ENCODE measurements around the gene PLVAP. TPM values are rescaled to one million over a fixed set of nuclear protein-coding genes. Genes with fewer than 3 reads are reported as not detected.

The PLVAP gene
- total RNA-seq, 1 experiment from 2014 or later, result not detected

GRCh38 chr19:17339088-17339741, 37.9 kb downstream of the PLVAP start:
- Histone ChIP-seq H4K91ac (ENCODE audit: insufficient read length, low read depth, low read length) (no peak overlapping the region), H4K8ac (replicated peaks; ENCODE audit: insufficient read length, low read depth, low read length) (no peak overlapping the region), H3K79me1 (ENCODE audit: insufficient read depth, low read depth, low read length, poor library complexity, severe bottlenecking) (no peaks in the 10 kb centered on the region), H4K20me1 (ENCODE audit: control insufficient read depth, insufficient read depth, insufficient read length) (no peaks in the 10 kb centered on the region), H3K23me2 (ENCODE audit: insufficient read length, low read depth, low read length, poor library complexity, severe bottlenecking) (peaks cover 19% of the 10 kb centered on the region), H3T11ph (ENCODE audit: low read length) (no peak overlapping the region), H2BK12ac (ENCODE audit: insufficient read length, low read depth, low read length) (no peak overlapping the region), H3K14ac (ENCODE audit: insufficient read depth, low read length) (no peak overlapping the region), H2BK15ac (ENCODE audit: low read depth, low read length) (no peak overlapping the region), H2BK120ac (ENCODE audit: low read depth, low read length, poor library complexity, severe bottlenecking) (no peak overlapping the region), H3K9me3 (ENCODE audit: control insufficient read depth, low read depth, low read length) (no peaks in the 10 kb centered on the region), H3K9ac (ENCODE audit: extremely low read depth, insufficient read length, low read length) (no peak overlapping the region), H3K4me2 (ENCODE audit: insufficient read depth, insufficient read length, low read length) (no peak overlapping the region), H3K4me1 (ENCODE audit: insufficient read depth, low read length) (peaks cover 2% of the 10 kb centered on the region; the same call in 1 of the 2 replicates), H3K56ac (ENCODE audit: insufficient read length, low read depth, low read length) (no peak overlapping the region), H2BK20ac (ENCODE audit: low read depth, low read length, poor library complexity, severe bottlenecking) (no peak overlapping the region), H3K23ac (ENCODE audit: insufficient read length, low read depth, low read length) (no peak overlapping the region), H2BK5ac (ENCODE audit: insufficient read length, low read length) (no peak overlapping the region), H3K4ac (ENCODE audit: low read depth, low read length) (no peak overlapping the region), H3K27me3 (ENCODE audit: insufficient read depth, low read length) (no peaks in the 10 kb centered on the region), H4K5ac (ENCODE audit: insufficient read length, low read depth, low read length) (no peak overlapping the region), H3K79me2 (ENCODE audit: insufficient read depth, low read length) (no peaks in the 10 kb centered on the region), H3K18ac (ENCODE audit: insufficient read length, low read depth, low read length) (no peak overlapping the region), H3K27ac (ENCODE audit: insufficient read length, low read depth, low read length) (no peak overlapping the region), H2AFZ (ENCODE audit: low read length) (no peak overlapping the region), H2AK5ac (ENCODE audit: insufficient read length, low read length) (no peak overlapping the region)
- TF ChIP-seq, protein P1, sequence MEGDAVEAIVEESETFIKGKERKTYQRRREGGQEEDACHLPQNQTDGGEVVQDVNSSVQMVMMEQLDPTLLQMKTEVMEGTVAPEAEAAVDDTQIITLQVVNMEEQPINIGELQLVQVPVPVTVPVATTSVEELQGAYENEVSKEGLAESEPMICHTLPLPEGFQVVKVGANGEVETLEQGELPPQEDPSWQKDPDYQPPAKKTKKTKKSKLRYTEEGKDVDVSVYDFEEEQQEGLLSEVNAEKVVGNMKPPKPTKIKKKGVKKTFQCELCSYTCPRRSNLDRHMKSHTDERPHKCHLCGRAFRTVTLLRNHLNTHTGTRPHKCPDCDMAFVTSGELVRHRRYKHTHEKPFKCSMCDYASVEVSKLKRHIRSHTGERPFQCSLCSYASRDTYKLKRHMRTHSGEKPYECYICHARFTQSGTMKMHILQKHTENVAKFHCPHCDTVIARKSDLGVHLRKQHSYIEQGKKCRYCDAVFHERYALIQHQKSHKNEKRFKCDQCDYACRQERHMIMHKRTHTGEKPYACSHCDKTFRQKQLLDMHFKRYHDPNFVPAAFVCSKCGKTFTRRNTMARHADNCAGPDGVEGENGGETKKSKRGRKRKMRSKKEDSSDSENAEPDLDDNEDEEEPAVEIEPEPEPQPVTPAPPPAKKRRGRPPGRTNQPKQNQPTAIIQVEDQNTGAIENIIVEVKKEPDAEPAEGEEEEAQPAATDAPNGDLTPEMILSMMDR (conservative IDR thresholded peaks at IDR 0.05), result no peak
- Mint-ChIP-seq H3K4me1 (peaks cover 15 to 38% of the 10 kb centered on the region in 2 experiments), H3K36me3 (ENCODE audit: insufficient read depth in 1 of 3, low read depth in 3 of 3) (peaks cover 10 to 32% (median 23%) of the 10 kb centered on the region in 3 experiments; a peak in 5 of 7 replicates), H3K27me3 (ENCODE audit: low read depth) (no peaks in the 10 kb centered on the region), H3K27ac (0 out of 7 replicates have a peak overlapping the region, but pooled peaks of 1 of the 3 experiments have one; percentile 25), H3K4me3 (peak overlapping the region; percentile 97 to 98; a peak in 4 of 5 replicates), H3K9me3 (no peaks in the 10 kb centered on the region)
- peak; percentile 91 for DNase-seq
- no CpG with 5 or more reads among the region's 34 CpGs for WGBS (ENCODE audit: extremely low coverage, insufficient read length, low lambda C conversion rate)
